ENCODE results near the gene GPRIN3.

DNA sequence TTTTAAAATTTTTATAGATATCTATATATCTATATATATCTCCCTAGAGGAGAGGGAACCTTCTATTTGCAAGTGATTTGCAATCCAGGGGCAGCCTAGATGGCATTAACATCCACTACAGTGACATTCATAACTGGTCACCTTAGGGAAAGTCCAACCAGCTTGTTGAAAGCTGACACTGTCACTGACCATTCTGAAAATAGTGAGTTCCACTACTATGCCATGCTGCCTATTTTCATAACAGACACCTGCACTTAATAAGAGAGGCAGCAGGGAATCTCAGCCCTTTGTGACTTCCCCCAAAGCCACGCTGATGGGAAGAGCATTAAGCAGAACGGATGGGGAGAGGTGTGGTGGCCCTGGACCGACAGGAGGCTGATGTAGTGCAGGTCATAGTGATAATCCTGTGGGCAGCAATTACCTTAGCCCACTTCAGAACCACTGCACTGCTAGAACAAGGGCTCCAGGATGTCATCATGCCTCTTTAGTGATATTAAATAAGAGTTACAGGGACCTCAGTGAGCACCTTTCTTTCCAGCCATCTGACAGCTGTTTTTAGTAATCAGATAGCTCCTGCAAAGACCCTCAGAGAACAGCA lies 51.3 kb downstream of the GPRIN3 start:
- TF ChIP-seq POLR2A (IDR thresholded peaks at IDR 0.05) (no peak), POLR2AphosphoS5 (IDR thresholded peaks at IDR 0.05; ENCODE audit: insufficient read depth in 1 of 2, low read depth in 1 of 2) (no peak)
- TF ChIP-seq, protein P1, sequence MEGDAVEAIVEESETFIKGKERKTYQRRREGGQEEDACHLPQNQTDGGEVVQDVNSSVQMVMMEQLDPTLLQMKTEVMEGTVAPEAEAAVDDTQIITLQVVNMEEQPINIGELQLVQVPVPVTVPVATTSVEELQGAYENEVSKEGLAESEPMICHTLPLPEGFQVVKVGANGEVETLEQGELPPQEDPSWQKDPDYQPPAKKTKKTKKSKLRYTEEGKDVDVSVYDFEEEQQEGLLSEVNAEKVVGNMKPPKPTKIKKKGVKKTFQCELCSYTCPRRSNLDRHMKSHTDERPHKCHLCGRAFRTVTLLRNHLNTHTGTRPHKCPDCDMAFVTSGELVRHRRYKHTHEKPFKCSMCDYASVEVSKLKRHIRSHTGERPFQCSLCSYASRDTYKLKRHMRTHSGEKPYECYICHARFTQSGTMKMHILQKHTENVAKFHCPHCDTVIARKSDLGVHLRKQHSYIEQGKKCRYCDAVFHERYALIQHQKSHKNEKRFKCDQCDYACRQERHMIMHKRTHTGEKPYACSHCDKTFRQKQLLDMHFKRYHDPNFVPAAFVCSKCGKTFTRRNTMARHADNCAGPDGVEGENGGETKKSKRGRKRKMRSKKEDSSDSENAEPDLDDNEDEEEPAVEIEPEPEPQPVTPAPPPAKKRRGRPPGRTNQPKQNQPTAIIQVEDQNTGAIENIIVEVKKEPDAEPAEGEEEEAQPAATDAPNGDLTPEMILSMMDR (IDR thresholded peaks at IDR 0.05) = no peak

Measured in vagina (tissue), 2 donors.